Naive thymus-derived CD4-positive, alpha-beta T cell (primary cell): ENCODE results near the gene MYBBP1A. TPM values are rescaled to one million over a fixed set of nuclear protein-coding genes. Genes with fewer than 3 reads are reported as not detected.
"Not testable (repeated sequence)": the region's sequence is repeated elsewhere in the genome, so short reads cannot be mapped to it uniquely, and the experiment has no call there.

Source experiments
- ATAC-seq: fragments of 150-1000 bp; cut with Tn5 transposase; 2 replicates; pipeline ENCODE4 v1.10.0; 2021; ENCODE audit warnings: mild to moderate bottlenecking, moderate library complexity
- CTCF ChIA-PET: fragments of 350-600 bp; sonication (Branson Sonifier 250); formaldehyde crosslinking; loops from one replicate; lab custom pipeline; 2021; ENCODE audit warnings: antibody characterized with exemption; lab: Charles Lee
- POLR2A ChIA-PET: fragments of 350-600 bp; sonication (Branson Sonifier 250); formaldehyde crosslinking; loops from one replicate; lab custom pipeline; 2021; ENCODE audit warnings: antibody characterized with exemption, inconsistent platforms; lab: Charles Lee
- DNase-seq, 9 donors: peaks; one replicate each; pipeline versions ENCODE4 v3.0.0 to v3.0.0-alpha.2; 2020 to 2022; ENCODE audit warnings: mixed read lengths in 1 of 9
- H3K27ac ChIP-seq: one replicate; pipeline ENCODE4 v1.7.0; 2013; ENCODE audit warnings: mild to moderate bottlenecking, low read depth, low read length, moderate library complexity
- H3K27me3 ChIP-seq, 2 donors: one replicate each; pipeline ENCODE4 v1.7.0; 2013; ENCODE audit warnings: low read length in 2 of 2, mild to moderate bottlenecking in 2 of 2, moderate library complexity in 2 of 2; ENCODE audit not compliant: control insufficient read depth in 2 of 2, insufficient read depth in 2 of 2
- H3K36me3 ChIP-seq, 3 experiments: 1 replicate in 2 of 3; 2 replicates in 1 of 3; pipeline ENCODE4 v1.7.0; 2013; ENCODE audit warnings: low read length in 3 of 3, mild to moderate bottlenecking in 3 of 3, moderate library complexity in 1 of 3; ENCODE audit not compliant: insufficient read depth in 3 of 3, control insufficient read depth in 2 of 3
- H3K4me1 ChIP-seq, 2 donors: one replicate each; pipeline ENCODE4 v1.7.0; 2013; ENCODE audit warnings: low read length in 2 of 2, mild to moderate bottlenecking in 2 of 2, moderate library complexity in 1 of 2; ENCODE audit not compliant: control insufficient read depth in 2 of 2, insufficient read depth in 2 of 2
- H3K4me3 ChIP-seq: 2 replicates; pipeline ENCODE4 v1.7.0; 2013; ENCODE audit warnings: mild to moderate bottlenecking, low read length
- H3K9me3 ChIP-seq, 3 experiments: 1 replicate in 2 of 3; 2 replicates in 1 of 3; pipeline ENCODE4 v1.7.0; 2013; ENCODE audit warnings: low read length in 3 of 3; ENCODE audit not compliant: control insufficient read depth in 2 of 3
- H3K27ac Mint-ChIP-seq, 9 donors: one replicate each; pipeline ENCODE4 v1.8.0; 2020 to 2022; ENCODE audit warnings: mixed read lengths in 9 of 9, mild to moderate bottlenecking in 8 of 9, moderate library complexity in 5 of 9, inconsistent platforms in 2 of 9
- H3K27me3 Mint-ChIP-seq, 5 donors: one replicate each; pipeline ENCODE4 v1.8.0; 2021 to 2022; ENCODE audit warnings: mixed read lengths in 5 of 5, mild to moderate bottlenecking in 1 of 5
- H3K36me3 Mint-ChIP-seq, 5 donors: one replicate each; pipeline ENCODE4 v1.8.0; 2020 to 2022; ENCODE audit warnings: mixed read lengths in 5 of 5, mild to moderate bottlenecking in 3 of 5, inconsistent platforms in 1 of 5
- H3K4me1 Mint-ChIP-seq, 7 donors: one replicate each; pipeline ENCODE4 v1.8.0; 2020 to 2022; ENCODE audit warnings: mixed read lengths in 7 of 7, mild to moderate bottlenecking in 3 of 7, inconsistent platforms in 1 of 7
- H3K4me3 Mint-ChIP-seq, 10 donors: one replicate each; pipeline ENCODE4 v1.8.0; 2020 to 2022; ENCODE audit warnings: mild to moderate bottlenecking in 10 of 10, mixed read lengths in 10 of 10, moderate library complexity in 6 of 10, inconsistent platforms in 2 of 10
- H3K9me3 Mint-ChIP-seq, 11 donors: one replicate each; pipeline ENCODE4 v1.8.0; 2020 to 2022; ENCODE audit warnings: mixed read lengths in 11 of 11, mild to moderate bottlenecking in 4 of 11, inconsistent platforms in 1 of 11, moderate library complexity in 1 of 11
- intact Hi-C, 2 donors: fragments of 100-400 bp; cut with micrococcal nuclease; formaldehyde crosslinking; loops; one replicate each; pipeline ENCODE4 v1.15.1; 2023
- polyA plus RNA-seq, 2 donors: library from polyadenylated mRNA; unstranded; fragments of 300-500 nt; fragmentation: Illumina TruSeq; gene quantifications; one replicate each; pipeline ENCODE4 v1.2.3, GENCODE V29; 2021
- total RNA-seq, 6 experiments: library from RNA in 5 of 6; stranded (reverse) in 5 of 6; gene quantifications; 1 replicate in 5 of 6; 2 replicates in 1 of 6; pipeline ENCODE4 v1.2.3 and lab custom pipeline; 2021 to 2026

Gene MYBBP1A
- total and polyA plus RNA-seq, 7 experiments from 2014 or later: 21.0 to 81.8 (median 74.3) TPM

- no peak overlapping the region for H3K27ac Mint-ChIP-seq
- H3K9me3 Mint-ChIP-seq: peaks cover 0 to 2% (median 0%) of the 10 kb centered on the region in 11 donors
- CTCF ChIA-PET: no interaction called here
- Histone ChIP-seq H3K4me1 (no peaks in the 10 kb centered on the region), H3K4me3 (no peak overlapping the region), H3K27me3 (peaks cover 0 to 5% of the 10 kb centered on the region in 2 donors), H3K27ac (no peak overlapping the region), H3K36me3 (no peaks in the 10 kb centered on the region), H3K9me3 (no peaks in the 10 kb centered on the region)
- intact Hi-C loops: no loop called here
- peaks cover 27 to 50% (median 34%) of the 10 kb centered on the region in 5 donors for H3K27me3 Mint-ChIP-seq
- H3K36me3 Mint-ChIP-seq: no peaks in the 10 kb centered on the region
- POLR2A ChIA-PET: no interaction called here
- DNase-seq: no peak
- no peak for ATAC-seq
- no peak overlapping the region for H3K4me3 Mint-ChIP-seq
- H3K4me1 Mint-ChIP-seq: peaks cover 2 to 11% (median 5%) of the 10 kb centered on the region in 7 donors
These were observed 26.9 kb upstream of the MYBBP1A start for GRCh38 chr17:4582101-4582501.

- Histone ChIP-seq H3K4me1 (no peaks in the 10 kb centered on the region), H3K27ac (no peak overlapping the region), H3K9me3 (no peaks in the 10 kb centered on the region), H3K4me3 (no peak overlapping the region), H3K27me3 (peaks cover 0 to 5% of the 10 kb centered on the region in 2 donors), H3K36me3 (no peaks in the 10 kb centered on the region)
- ChIA-PET CTCF (no interaction called here), POLR2A (no interaction called here)
- ATAC-seq (no peak), DNase-seq (no peak)
- Mint-ChIP-seq H3K4me3 (no peak overlapping the region), H3K9me3 (peaks cover 0 to 2% (median 0%) of the 10 kb centered on the region in 11 donors), H3K27me3 (peaks cover 14 to 38% (median 27%) of the 10 kb centered on the region in 5 donors), H3K4me1 (peaks cover 2 to 10% (median 5%) of the 10 kb centered on the region in 7 donors), H3K27ac (no peak overlapping the region), H3K36me3 (no peaks in the 10 kb centered on the region)
- intact Hi-C loops: no loop called here
These were observed 25.1 kb upstream of the MYBBP1A start for GRCh38 chr17:4580291-4580690.

GRCh38 chr17:4579678-4580077 lies 24.5 kb upstream of the MYBBP1A start:
- Histone ChIP-seq H3K36me3 (no peaks in the 10 kb centered on the region), H3K27ac (no peak overlapping the region), H3K4me3 (no peak overlapping the region), H3K4me1 (no peaks in the 10 kb centered on the region), H3K27me3 (peaks cover 0 to 5% of the 10 kb centered on the region in 2 donors), H3K9me3 (no peaks in the 10 kb centered on the region)
- intact Hi-C loops: no loop called here
- DNase-seq (no peak), ATAC-seq (no peak)
- Mint-ChIP-seq H3K36me3 (no peaks in the 10 kb centered on the region), H3K4me1 (peaks cover 2 to 8% (median 4%) of the 10 kb centered on the region in 7 donors), H3K9me3 (peaks cover 0 to 2% (median 0%) of the 10 kb centered on the region in 11 donors), H3K27ac (no peak overlapping the region), H3K4me3 (no peak overlapping the region), H3K27me3 (peaks cover 11 to 40% (median 25%) of the 10 kb centered on the region in 5 donors)
- ChIA-PET CTCF (interaction anchor here (0.5 kb wide), 1 partner anchor 290 kb away, joined by 4 read pairs; no protein-coding TSS in a partner anchor), POLR2A (no interaction called here)

GRCh38 chr17:4578349-4578748 lies 23.2 kb upstream of the MYBBP1A start:
- H3K27ac ChIP-seq, H3K4me1 ChIP-seq, H3K9me3 ChIP-seq, POLR2A ChIA-PET, H3K36me3 ChIP-seq, ATAC-seq, H3K4me3 Mint-ChIP-seq, DNase-seq, H3K9me3 Mint-ChIP-seq, H3K27ac Mint-ChIP-seq, H3K36me3 Mint-ChIP-seq, H3K4me1 Mint-ChIP-seq, intact Hi-C loops, H3K27me3 ChIP-seq, H3K4me3 ChIP-seq: not testable (repeated sequence)
- CTCF ChIA-PET: interaction anchor here (0.6 kb wide), 1 partner anchor 197 kb away, joined by 3 read pairs; no protein-coding TSS in a partner anchor
- peaks cover 3 to 36% (median 18%) of the 10 kb centered on the region in 5 donors for H3K27me3 Mint-ChIP-seq

GRCh38 chr17:4577386-4577993 lies 22.3 kb upstream of the MYBBP1A start:
- Histone ChIP-seq H3K27ac (no peak overlapping the region), H3K4me1 (no peaks in the 10 kb centered on the region), H3K36me3 (no peaks in the 10 kb centered on the region), H3K27me3 (no peaks in the 10 kb centered on the region), H3K4me3 (no peak overlapping the region), H3K9me3 (no peaks in the 10 kb centered on the region)
- H3K4me1 Mint-ChIP-seq: peaks cover 0 to 16% (median 5%) of the 10 kb centered on the region in 7 donors
- H3K9me3 Mint-ChIP-seq: peaks cover 0 to 2% (median 0%) of the 10 kb centered on the region in 11 donors
- ChIA-PET POLR2A (no interaction called here), CTCF (no interaction called here)
- no peak for DNase-seq
- H3K4me3 Mint-ChIP-seq: no peak overlapping the region
- no peak overlapping the region for H3K27ac Mint-ChIP-seq
- no peak for ATAC-seq
- H3K36me3 Mint-ChIP-seq: no peaks in the 10 kb centered on the region
- intact Hi-C loops: no loop called here
- peaks cover 0 to 35% (median 9%) of the 10 kb centered on the region in 5 donors for H3K27me3 Mint-ChIP-seq

GRCh38 chr17:4576729-4577322 lies 21.6 kb upstream of the MYBBP1A start:
- no peaks in the 10 kb centered on the region for H3K9me3 ChIP-seq
- no peaks in the 10 kb centered on the region for H3K4me1 ChIP-seq
- Mint-ChIP-seq H3K27ac (no peak overlapping the region), H3K9me3 (peaks cover 0 to 2% (median 0%) of the 10 kb centered on the region in 11 donors), H3K4me1 (peaks cover 0 to 16% (median 5%) of the 10 kb centered on the region in 7 donors), H3K4me3 (no peak overlapping the region), H3K27me3 (peaks cover 0 to 31% (median 5%) of the 10 kb centered on the region in 5 donors), H3K36me3 (no peaks in the 10 kb centered on the region)
- H3K27ac ChIP-seq: no peak overlapping the region
- intact Hi-C loops: no loop called here
- ChIA-PET CTCF (interaction anchor here (1.3 kb wide), 1 partner anchor 10 kb away, joined by 3 read pairs; no protein-coding TSS in a partner anchor), POLR2A (no interaction called here)
- no peaks in the 10 kb centered on the region for H3K36me3 ChIP-seq
- H3K27me3 ChIP-seq: no peaks in the 10 kb centered on the region
- ATAC-seq (no peak), DNase-seq (no peak)
- no peak overlapping the region for H3K4me3 ChIP-seq
